Measurements from ENCODE around the gene FASLG. TPM values are rescaled to one million over a fixed set of nuclear protein-coding genes. Genes with fewer than 3 reads are reported as not detected.

FASLG gene
- total and polyA plus RNA-seq, 4 donors: 0.14 to 0.61 (median 0.30) TPM

GRCh38 chr1:172708452-172708851, 49.5 kb downstream of the FASLG start:
- TF ChIP-seq EGR1 (IDR thresholded peaks at IDR 0.05; ENCODE audit: low read depth in 2 of 2): no peak
- TF ChIP-seq SP1 (IDR thresholded peaks at IDR 0.05): no peak
- H3K27me3 ChIP-seq (ENCODE audit: control insufficient read depth in 4 of 4, insufficient read depth in 4 of 4, low read length in 3 of 4): no peaks in the 10 kb centered on the region
- H3K27ac ChIP-seq (ENCODE audit: low read depth in 1 of 2, low read length in 2 of 2): no peak overlapping the region
- H3K4me3 ChIP-seq (ENCODE audit: low read depth in 1 of 3, low read length in 3 of 3): no peak overlapping the region
- H3K36me3 ChIP-seq (ENCODE audit: control insufficient read depth in 4 of 4, insufficient read depth in 3 of 4, low read depth in 1 of 4, low read length in 3 of 4): no peaks in the 10 kb centered on the region
- H3K9me3 ChIP-seq (ENCODE audit: control insufficient read depth in 4 of 4, low read length in 3 of 4): no peaks in the 10 kb centered on the region
- no peaks in the 10 kb centered on the region for H3K4me1 ChIP-seq (ENCODE audit: control insufficient read depth in 4 of 4, insufficient read depth in 4 of 4, low read length in 3 of 4)
- 19% methylated on average over 2 of the region's 2 CpGs for WGBS
- no peak for DNase-seq (ENCODE audit: low spot score)
- H3K9ac ChIP-seq (ENCODE audit: low read depth in 1 of 2, low read length in 2 of 2): no peak overlapping the region

DNA sequence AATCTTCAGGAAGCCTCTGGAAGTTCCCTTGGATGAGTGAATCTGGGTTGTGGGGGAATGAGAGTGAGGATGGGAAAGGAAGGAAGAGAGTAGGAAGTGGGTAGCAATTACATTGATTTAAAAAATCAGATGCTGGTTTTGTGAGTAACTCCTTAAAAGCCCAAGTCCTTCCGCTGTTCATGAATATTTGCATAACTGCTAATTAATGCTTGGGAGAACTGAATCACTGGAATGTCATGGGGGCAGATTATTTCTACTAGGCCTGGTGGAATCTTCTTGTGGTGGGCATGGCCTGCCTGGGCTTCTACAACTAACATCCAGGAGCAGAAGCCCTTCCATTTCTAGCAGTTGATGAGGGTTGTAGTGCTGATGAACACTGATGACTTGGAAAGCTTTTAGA, 52.7 kb downstream of the FASLG start:
- H3K9me3 ChIP-seq (ENCODE audit: control insufficient read depth in 4 of 4, low read length in 3 of 4): no peaks in the 10 kb centered on the region
- H3K9ac ChIP-seq (ENCODE audit: low read depth in 1 of 2, low read length in 2 of 2): no peak overlapping the region
- DNase-seq (ENCODE audit: low spot score): no peak
- no peaks in the 10 kb centered on the region for H3K4me1 ChIP-seq (ENCODE audit: control insufficient read depth in 4 of 4, insufficient read depth in 4 of 4, low read length in 3 of 4)
- no peak overlapping the region for H3K27ac ChIP-seq (ENCODE audit: low read depth in 1 of 2, low read length in 2 of 2)
- no peaks in the 10 kb centered on the region for H3K36me3 ChIP-seq (ENCODE audit: control insufficient read depth in 4 of 4, insufficient read depth in 3 of 4, low read depth in 1 of 4, low read length in 3 of 4)
- no peaks in the 10 kb centered on the region for H3K27me3 ChIP-seq (ENCODE audit: control insufficient read depth in 4 of 4, insufficient read depth in 4 of 4, low read length in 3 of 4)
- 98% methylated on average over 1 of the region's 1 CpG for WGBS
- no peak overlapping the region for H3K4me3 ChIP-seq (ENCODE audit: low read depth in 1 of 3, low read length in 3 of 3)
- TF ChIP-seq REST (IDR thresholded peaks at IDR 0.05) (no peak), HNF4G (IDR thresholded peaks at IDR 0.05) (no peak), GABPA (IDR thresholded peaks at IDR 0.05 in 1 of 2, conservative IDR thresholded peaks at IDR 0.05 in 1 of 2) (no peak), ATF3 (IDR thresholded peaks at IDR 0.05) (no peak), NR2F2 (IDR thresholded peaks at IDR 0.05) (no peak), ZBTB33 (IDR thresholded peaks at IDR 0.05) (no peak), YY1 (IDR thresholded peaks at IDR 0.05) (no peak), HNF4A (conservative IDR thresholded peaks at IDR 0.05) (no peak), TAF1 (conservative IDR thresholded peaks at IDR 0.05) (no peak), FOXA2 (IDR thresholded peaks at IDR 0.05) (no peak), FOXA1 (IDR thresholded peaks at IDR 0.05) (no peak), RAD21 (IDR thresholded peaks at IDR 0.05) (no peak), SP1 (IDR thresholded peaks at IDR 0.05) (no peak), EGR1 (IDR thresholded peaks at IDR 0.05; ENCODE audit: low read depth in 2 of 2) (no peak)
- TF ChIP-seq, protein P1, sequence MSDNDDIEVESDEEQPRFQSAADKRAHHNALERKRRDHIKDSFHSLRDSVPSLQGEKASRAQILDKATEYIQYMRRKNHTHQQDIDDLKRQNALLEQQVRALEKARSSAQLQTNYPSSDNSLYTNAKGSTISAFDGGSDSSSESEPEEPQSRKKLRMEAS (IDR thresholded peaks at IDR 0.05): no peak
- TF ChIP-seq, protein P2, sequence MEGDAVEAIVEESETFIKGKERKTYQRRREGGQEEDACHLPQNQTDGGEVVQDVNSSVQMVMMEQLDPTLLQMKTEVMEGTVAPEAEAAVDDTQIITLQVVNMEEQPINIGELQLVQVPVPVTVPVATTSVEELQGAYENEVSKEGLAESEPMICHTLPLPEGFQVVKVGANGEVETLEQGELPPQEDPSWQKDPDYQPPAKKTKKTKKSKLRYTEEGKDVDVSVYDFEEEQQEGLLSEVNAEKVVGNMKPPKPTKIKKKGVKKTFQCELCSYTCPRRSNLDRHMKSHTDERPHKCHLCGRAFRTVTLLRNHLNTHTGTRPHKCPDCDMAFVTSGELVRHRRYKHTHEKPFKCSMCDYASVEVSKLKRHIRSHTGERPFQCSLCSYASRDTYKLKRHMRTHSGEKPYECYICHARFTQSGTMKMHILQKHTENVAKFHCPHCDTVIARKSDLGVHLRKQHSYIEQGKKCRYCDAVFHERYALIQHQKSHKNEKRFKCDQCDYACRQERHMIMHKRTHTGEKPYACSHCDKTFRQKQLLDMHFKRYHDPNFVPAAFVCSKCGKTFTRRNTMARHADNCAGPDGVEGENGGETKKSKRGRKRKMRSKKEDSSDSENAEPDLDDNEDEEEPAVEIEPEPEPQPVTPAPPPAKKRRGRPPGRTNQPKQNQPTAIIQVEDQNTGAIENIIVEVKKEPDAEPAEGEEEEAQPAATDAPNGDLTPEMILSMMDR (IDR thresholded peaks at IDR 0.05; ENCODE audit: low read depth, low read length, missing input control): no peak
